Iris pigment epithelial cell (primary cell): Measurements from ENCODE around the gene PNMA8C.
A peak's percentile ranks its signal among the peaks of the same experiment; 100 is the strongest.
"Not testable (repeated sequence)": the region's sequence is repeated elsewhere in the genome, so short reads cannot be mapped to it uniquely, and the experiment has no call there.

ENCODE experiments used
- DNase-seq: peaks from one replicate; pipeline ENCODE4 v3.0.0-alpha.2; 2011; ENCODE audit warnings: low read depth

The PNMA8C gene

DNA sequence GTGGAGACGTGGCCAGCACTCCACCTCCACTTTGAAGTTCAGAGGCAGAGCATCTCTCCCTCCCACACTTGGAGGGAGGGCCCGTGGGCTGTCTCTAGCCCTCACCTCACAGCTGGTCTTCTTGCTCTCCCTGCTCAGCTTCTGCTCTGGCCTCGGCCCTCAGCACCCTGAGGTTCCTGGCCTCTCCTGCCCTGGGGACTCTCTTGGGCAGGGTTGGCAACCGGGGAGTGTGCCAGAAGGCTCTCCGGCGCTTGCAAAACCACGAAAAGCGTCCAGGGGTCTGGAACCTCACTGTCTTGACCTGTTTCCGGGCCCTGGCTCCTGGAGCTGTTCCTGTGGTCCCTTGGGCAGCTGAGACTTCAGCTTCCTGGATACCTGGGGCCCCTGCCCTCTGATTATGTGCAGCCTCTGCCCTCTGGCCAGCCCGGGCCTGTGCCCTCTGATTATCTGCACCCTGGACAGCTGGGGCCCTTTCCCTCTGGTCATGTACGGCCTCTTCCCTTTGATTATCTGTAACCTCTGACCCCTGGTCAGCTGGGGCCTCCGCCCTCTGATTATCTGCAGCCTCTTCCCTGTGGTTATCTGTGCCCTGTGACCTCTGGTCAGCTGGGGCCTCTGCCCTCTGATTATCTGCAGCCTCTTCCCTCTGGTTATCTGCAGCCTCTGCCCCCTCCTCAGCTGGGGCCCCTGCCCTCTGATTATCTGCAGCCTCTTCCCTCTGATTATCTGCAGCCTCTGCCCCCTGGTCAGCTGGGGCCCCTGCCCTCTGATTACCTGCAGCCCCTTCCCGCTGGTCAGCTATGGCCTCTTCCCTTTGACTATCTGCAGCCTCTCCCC lies 17.4 kb downstream of the PNMA8C start:
- no peak for DNase-seq

DNA sequence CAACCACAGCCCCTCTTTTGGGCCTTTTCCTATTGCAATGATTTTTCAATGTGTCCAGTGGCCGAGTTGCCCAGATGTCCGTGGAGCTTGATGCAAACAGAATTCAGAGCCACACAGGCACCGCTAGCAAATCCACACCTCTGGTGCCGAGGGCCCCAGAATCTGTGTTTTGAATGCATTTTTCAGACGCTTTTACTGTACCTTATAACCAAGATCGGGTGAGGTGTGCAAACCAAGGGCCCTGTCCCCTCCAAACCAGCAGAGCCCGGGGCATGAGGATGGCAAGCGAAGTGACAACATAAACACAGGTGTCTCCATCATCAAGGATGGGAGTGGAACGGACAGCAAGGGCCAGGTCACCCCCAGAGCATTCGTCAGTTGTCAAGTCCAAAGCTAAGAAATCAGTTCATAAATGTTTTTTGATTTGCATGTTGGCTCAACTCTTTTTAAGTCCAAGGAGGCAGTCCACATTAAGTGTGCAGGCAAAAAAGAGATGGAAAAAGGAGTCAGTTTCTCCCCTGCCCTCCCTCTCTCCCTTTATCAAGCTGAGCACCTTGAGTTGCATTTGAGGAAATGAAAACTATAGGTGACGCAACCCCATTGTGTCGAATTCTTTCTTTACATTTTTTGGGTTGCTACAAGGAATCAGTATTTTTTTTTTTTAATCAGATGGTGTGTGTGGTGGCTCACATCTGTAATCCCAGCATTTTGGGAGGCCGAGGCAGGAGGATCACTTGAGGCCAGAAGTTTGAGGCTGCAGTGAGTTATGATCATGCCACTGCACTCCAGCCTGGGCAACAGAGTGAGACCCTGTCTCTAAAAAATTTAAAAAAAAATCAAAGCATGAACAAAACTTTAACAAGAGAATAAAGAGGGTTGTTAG lies 18.3 kb downstream of the PNMA8C start:
- DNase-seq = no peak

DNA sequence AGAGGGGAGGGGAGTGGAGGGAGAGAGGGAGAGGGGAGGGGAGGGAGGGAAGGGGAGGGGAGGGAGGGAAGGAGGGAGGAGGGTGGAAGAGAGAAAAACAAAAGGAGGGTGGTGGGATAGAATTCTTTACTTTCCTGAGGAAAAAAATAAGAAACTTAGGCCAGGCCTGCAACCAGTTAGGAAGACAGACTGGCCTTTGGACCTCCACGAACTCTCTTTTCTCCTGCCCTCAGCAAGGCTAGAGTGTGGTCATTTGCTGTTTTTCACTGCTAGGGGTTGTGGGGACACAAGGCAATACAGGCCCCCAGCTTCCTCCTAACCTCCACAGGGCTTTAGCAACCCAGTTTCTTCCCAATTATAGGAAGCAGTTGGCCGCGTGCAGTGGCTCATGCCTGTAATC lies 19.5 kb downstream of the PNMA8C start:
- DNase-seq = no peak

- DNase-seq = peak; percentile 49
Observed at GRCh38 chr19:46408664-46409039, 20.1 kb downstream of the PNMA8C start.

DNA sequence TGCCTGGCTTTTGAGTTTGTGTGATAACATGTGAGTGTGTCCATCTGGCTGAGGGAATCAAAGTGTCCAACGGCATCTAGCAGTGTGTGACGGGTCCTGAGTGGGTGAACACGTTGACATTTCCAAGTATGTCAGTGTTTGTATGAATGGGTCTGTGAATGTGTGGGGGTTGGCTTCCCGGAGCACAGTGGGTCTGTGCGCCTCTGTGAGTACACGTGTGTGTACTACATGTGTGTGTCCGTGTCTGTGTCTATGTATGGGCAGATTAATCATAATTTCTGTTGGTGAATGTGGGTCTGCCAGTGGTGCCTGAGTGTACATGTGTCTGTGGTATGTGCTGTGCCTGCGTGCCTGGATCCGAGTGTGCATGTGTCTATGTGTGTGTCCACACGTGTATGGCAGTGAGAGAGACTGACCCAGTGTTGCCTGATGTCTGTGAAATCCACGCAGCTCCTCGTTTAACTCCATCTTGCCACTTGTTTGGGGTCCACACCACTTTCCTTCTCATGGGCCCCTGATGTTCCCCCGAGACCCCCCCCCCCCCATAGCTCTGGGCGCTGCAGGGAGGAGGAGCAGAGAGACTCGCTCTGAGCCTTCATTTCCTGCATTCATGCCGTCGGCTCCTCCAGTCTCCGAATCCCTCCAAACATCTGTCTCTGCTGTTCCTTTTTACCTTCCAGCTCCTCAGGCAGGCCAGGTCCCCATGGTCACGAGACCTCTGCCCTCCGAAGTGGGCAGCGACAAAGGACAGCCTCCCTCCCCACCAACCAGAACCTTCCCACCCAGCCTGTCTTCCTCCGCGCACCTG lies 20.7 kb downstream of the PNMA8C start:
- DNase-seq = no peak

DNA sequence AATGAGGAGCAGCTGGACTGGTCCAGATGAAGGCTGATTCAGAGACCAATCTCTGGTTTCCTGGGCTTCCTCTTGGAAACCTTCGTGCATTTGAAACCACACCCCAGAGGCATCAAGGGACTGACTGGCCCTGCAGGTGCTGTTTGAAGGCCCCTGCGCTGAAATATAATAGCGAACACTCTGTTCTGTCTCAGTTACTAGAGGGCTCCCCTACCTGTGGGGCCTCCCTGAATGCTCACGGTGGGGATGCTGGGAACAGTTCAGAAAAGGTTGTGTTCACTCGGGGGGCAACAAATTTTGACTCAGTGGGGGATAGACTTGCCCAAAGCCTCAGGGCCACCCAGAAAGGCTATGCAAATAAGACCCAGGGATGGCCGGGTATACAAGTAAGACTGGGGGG lies 21.8 kb downstream of the PNMA8C start:
- DNase-seq = no peak

DNA sequence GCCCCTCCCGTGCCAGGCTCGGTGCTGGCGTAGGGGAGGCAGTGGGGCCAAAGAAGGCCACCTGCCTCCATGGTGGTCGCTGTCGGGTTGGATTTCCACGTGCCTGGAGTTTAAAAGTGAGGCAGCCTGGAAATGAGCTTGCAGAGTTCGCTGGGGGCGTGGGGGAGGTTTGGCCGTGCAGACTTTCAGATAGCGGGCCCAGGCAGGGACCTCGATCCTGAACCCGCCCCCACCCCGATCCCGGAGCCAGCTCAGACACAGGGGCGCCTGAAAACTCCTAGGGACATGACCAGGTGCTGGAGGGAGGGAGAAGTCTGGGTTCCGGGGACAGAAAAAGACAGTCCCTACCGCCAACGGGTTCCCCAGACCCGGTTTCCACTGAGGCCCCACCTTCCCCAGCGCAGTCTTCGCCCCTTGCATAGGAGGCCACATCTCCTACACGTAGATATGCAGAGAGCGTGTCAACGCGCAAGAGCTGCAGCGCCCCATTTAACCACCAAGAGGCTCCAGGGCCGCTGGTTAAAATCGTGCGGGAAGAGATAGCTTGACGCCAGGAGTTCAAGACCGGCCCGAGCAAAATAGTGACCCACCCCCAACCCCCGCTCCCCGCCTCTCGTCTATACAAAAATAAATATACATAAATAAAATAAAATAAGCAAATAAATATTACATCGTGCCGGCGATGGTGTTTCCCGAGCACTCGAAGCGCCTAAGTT lies 23.8 kb downstream of the PNMA8C start:
- peak; percentile 47 for DNase-seq

GRCh38 chr19:46404055-46404752 lies 24.5 kb downstream of the PNMA8C start:
- DNase-seq = no peak

GRCh38 chr19:46402725-46403124 lies 26.0 kb downstream of the PNMA8C start:
- DNase-seq = no peak

GRCh38 chr19:46397801-46398479 lies 30.8 kb downstream of the PNMA8C start:
- not testable (repeated sequence) for DNase-seq

GRCh38 chr19:46394402-46394797 lies 34.3 kb downstream of the PNMA8C start:
- no peak for DNase-seq

- DNase-seq = no peak
Observed at GRCh38 chr19:46393456-46394401, 35.0 kb downstream of the PNMA8C start.

DNA sequence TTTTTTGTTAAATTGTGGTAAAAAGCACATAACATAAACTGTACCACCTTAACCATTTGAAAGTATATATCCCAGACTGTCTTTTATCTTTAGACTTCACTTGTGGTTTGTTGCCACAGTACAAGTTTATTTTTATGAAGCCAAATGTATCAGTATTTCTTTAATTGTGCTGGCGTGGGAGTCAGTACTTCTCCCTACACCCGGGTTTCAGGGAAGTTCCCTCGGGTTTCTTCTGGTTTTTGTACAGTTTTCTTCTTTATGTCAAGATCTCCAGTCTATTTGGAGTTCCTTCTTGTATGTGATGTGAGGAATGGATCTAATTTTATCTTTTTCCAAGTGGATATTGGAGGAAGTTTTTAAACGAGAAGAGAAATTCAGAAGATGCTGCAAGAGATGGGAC lies 35.9 kb downstream of the PNMA8C start:
- no peak for DNase-seq

DNA sequence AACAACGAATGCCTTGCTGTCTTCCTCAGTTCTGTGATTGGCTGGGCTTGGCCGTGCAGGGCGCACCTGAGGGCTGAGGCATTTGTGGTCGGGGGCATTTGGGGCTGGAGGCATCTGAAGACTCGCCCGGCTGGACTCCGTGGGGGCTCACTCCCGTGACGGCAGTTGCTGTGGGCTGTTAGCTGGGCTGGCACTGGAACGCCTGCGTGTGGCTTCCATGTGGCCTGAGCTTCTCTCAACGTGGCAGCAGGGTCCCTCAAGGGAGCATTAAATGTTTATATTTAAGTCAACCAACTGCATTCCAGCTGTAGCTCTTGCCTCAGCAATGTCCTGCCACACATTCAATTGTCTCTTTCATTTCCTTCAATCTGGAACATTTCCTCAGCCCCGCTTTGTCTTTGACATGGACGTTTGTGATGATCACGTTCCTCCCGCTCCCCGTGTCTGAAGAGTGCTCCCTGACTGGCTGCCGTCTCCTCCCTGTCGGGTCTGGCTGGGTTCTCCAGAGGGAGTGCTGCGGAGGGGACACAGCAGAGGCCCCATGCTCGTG lies 36.4 kb downstream of the PNMA8C start:
- DNase-seq = peak; percentile 46

GRCh38 chr19:46391296-46392251 lies 37.2 kb downstream of the PNMA8C start:
- no peak for DNase-seq

- no peak for DNase-seq
Observed at GRCh38 chr19:46390866-46391265, 37.9 kb downstream of the PNMA8C start.

- DNase-seq = no peak
Observed at GRCh38 chr19:46390121-46390858, 38.4 kb downstream of the PNMA8C start.
